Small intestine (tissue), 16 donors: ENCODE measurements around the gene AHRR. TPM values are rescaled to one million over a fixed set of nuclear protein-coding genes. Genes with fewer than 3 reads are reported as not detected.
"Not testable (repeated sequence)": the region's sequence is repeated elsewhere in the genome, so short reads cannot be mapped to it uniquely, and the experiment has no call there.

Experiments used
- DNase-seq, 2 donors: peaks; one replicate each; pipeline versions ENCODE4 v3.0.0 to v3.0.0-alpha.2; 2013
- FAIRE-seq: peaks from 2 replicates; lab custom pipeline; 2012; peaks lifted over from hg19 to GRCh38; lab: Jason Lieb, UNC
- H3K27ac ChIP-seq, 3 donors: one replicate each; pipeline ENCODE4 v1.5.1; 2013; ENCODE audit warnings: low read length in 2 of 3, mild to moderate bottlenecking in 2 of 3, control low read depth in 1 of 3, inconsistent platforms in 1 of 3, low read depth in 1 of 3, moderate library complexity in 1 of 3
- H3K27me3 ChIP-seq, 3 donors: one replicate each; pipeline ENCODE4 v1.6.1; 2013; ENCODE audit warnings: low read length in 3 of 3, inconsistent platforms in 1 of 3; ENCODE audit not compliant: control insufficient read depth in 3 of 3, insufficient read depth in 3 of 3
- H3K36me3 ChIP-seq, 3 donors: one replicate each; pipeline ENCODE4 v1.6.1; 2013; ENCODE audit warnings: low read length in 3 of 3, inconsistent platforms in 1 of 3, low read depth in 1 of 3, mild to moderate bottlenecking in 1 of 3, moderate library complexity in 1 of 3; ENCODE audit not compliant: control insufficient read depth in 3 of 3, insufficient read depth in 2 of 3
- H3K4me1 ChIP-seq, 3 donors: one replicate each; pipeline ENCODE4 v1.6.1; 2013; ENCODE audit warnings: low read length in 2 of 3, inconsistent platforms in 1 of 3, low read depth in 1 of 3, mild to moderate bottlenecking in 1 of 3, moderate library complexity in 1 of 3; ENCODE audit not compliant: control insufficient read depth in 3 of 3, insufficient read depth in 2 of 3
- H3K4me3 ChIP-seq, 3 donors: one replicate each; pipeline ENCODE4 v1.5.1; 2013; ENCODE audit warnings: low read length in 3 of 3, control low read depth in 1 of 3, inconsistent platforms in 1 of 3, low read depth in 1 of 3, mild to moderate bottlenecking in 1 of 3, moderate library complexity in 1 of 3
- H3K9me3 ChIP-seq, 2 donors: one replicate each; pipeline ENCODE4 v1.6.1; 2013; ENCODE audit warnings: low read depth in 1 of 2, low read length in 1 of 2; ENCODE audit not compliant: control insufficient read depth in 2 of 2, insufficient read depth in 1 of 2
- WGBS, 3 donors: extraction: QIAGEN DNeasy Blood & Tissue Kit; methylation state at CpG; one replicate each; pipeline ENCODE4 v1.1.7; 2013; 5-methylcytosine and 5-hydroxymethylcytosine counted together
- long read RNA-seq, 10 donors: transcript quantifications; one replicate each; lab custom pipeline, GENCODE V29; 2026
- polyA plus RNA-seq, 4 donors: library from polyadenylated mRNA; stranded (reverse) in 3 of 4; unstranded in 1 of 4; fragments of 200-250 nt in 3 of 4; fragments of 120-200 nt in 1 of 4; gene quantifications; one replicate each; pipeline versions ENCODE4 v1.2.1 to v1.2.3, GENCODE V29; 2013
- donor health status: healthy with polysubstance abuse.
- donor health status: control.
- donor health status: control.
- donor health status: Bipolar disorder and iron deficiency.
- donor health status: healthy.

Gene AHRR
- polyA plus RNA-seq: 1 to 10 TPM in 2 of 4 donors, under 1 TPM in 2; 0.22 to 2.6 (median 0.95) TPM
- long read RNA-seq, donor 1: 0 reads
- long read RNA-seq, donor 2: 0 reads
- long read RNA-seq, donor 3: 0 reads
- long read RNA-seq, donor 4: 0 reads
- long read RNA-seq, donor 5: 0 reads
- long read RNA-seq, donor 6: 0 reads
- long read RNA-seq, donor 7: 0 reads
- long read RNA-seq, donor 8: 0 reads
- long read RNA-seq, donor 9: 0 reads
- long read RNA-seq, donor 10: 0 reads

GRCh38 chr5:321230-321725 is at the start of gene AHRR:
TSS of gene AHRR (plus strand) at chr5:321714. CDS start at chr5:343903, 22,189 bp downstream.
- peaks cover 0 to 10% (median 0%) of the 10 kb centered on the region in 3 donors for H3K36me3 ChIP-seq
- H3K27ac ChIP-seq: no peak within 1 kb of the TSS
- peak; percentile 67 to 69 for DNase-seq
- H3K4me1 ChIP-seq: peaks cover 0 to 9% (median 3%) of the 10 kb centered on the region in 3 donors
- peaks cover 8 to 64% (median 24%) of the 10 kb centered on the region in 3 donors for H3K27me3 ChIP-seq
- H3K9me3 ChIP-seq: no peaks in the 10 kb centered on the region
- FAIRE-seq: no peak
- WGBS, 3 donors: 0 to 1% (median 1%) methylated on average over 25 to 51 of the region's 51 CpGs
- H3K4me3 ChIP-seq: peak within 1 kb of the TSS; percentile 25 to 54 (median 30)

GRCh38 chr5:271828-272167 is 49.7 kb upstream of the AHRR start:
- Histone ChIP-seq H3K4me3 (peak overlapping the region; percentile 50 to 99 (median 98)), H3K36me3 (peaks cover 5 to 19% (median 7%) of the 10 kb centered on the region in 3 donors), H3K27ac (peak overlapping the region; percentile 53 to 93 (median 91))
- not testable (repeated sequence) for DNase-seq, H3K27me3 ChIP-seq, FAIRE-seq, H3K4me1 ChIP-seq, H3K9me3 ChIP-seq
- 0 to 1% (median 1%) methylated on average over 19 to 41 of the region's 41 CpGs for WGBS, 3 donors

DNA sequence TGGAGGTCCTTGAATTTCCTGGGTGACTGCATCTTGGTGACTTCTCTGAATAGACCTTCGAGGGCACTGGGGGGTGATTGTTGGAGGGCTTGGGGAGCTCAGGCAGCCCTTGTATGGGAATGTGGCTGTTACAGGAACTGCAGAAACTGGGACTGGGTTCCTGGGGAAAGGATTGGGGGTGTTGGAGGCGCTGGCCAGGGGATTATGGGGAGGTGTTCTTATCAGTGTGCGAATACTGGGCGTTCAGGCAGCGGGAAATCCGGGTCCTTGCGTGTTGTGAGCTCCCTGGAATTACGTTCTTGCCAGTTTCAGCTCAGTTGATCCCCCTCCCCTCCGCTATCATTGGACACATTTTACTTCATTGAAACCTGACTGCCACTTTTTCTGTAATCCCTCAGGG is 48.4 kb upstream of the AHRR start:
- not testable (repeated sequence) for H3K9me3 ChIP-seq, H3K27me3 ChIP-seq, H3K27ac ChIP-seq, DNase-seq, FAIRE-seq, H3K4me1 ChIP-seq
- Histone ChIP-seq H3K36me3 (peaks cover 4 to 15% (median 5%) of the 10 kb centered on the region in 3 donors), H3K4me3 (peak overlapping the region in 2 of 3 donors; percentile 36 to 50)
- WGBS, 3 donors: 40 to 74% (median 48%) methylated on average over 9 of the region's 9 CpGs

DNA sequence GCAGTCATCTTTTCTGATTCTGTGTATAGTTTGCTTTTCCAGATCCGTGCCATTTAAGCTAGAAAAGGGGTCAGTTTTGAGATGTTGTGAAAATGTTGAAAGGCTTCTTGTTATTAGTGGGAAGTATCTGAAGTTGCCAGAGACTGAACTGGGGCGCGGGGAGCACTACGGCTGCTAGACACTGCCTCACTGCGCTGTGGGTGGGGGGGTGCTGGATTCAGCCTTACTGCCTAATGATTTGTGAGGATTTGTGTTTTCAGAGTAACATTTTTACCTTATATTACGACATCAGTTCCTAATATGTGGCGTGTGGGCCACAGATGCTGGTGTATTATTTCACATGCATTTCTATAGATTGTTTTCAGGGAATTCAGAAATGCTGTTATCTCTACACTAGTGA is 48.0 kb upstream of the AHRR start:
- 71 to 88% (median 84%) methylated on average over 7 of the region's 7 CpGs for WGBS, 3 donors
- H3K4me3 ChIP-seq: peak overlapping the region in 1 of 3 donors; percentile 36

DNA sequence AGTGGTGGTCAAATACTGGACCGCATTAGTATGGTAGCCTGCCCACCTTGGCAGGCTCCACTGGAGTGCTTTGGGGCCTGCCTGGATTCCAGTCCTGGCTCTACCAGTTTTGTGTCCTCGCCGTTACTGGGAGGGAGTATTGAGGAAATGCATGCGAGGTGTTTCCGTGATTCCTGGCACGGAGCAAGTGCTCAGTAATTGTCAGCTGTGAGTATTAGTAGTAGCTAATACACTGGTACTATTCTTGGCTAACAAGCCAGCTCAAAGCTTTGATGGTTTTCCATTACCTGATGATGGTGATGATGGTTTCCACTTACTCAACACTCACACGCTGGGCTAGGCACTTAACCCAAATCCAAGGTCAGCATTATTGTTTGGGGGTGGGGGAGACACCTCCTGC is 47.2 kb upstream of the AHRR start:
- FAIRE-seq, H3K4me1 ChIP-seq, H3K27me3 ChIP-seq, DNase-seq, H3K4me3 ChIP-seq, H3K9me3 ChIP-seq, H3K27ac ChIP-seq: not testable (repeated sequence)
- WGBS, 3 donors: 85 to 93% (median 85%) methylated on average over 7 of the region's 7 CpGs
- H3K36me3 ChIP-seq: peaks cover 4 to 24% (median 5%) of the 10 kb centered on the region in 3 donors

More for the DNA sequence above, 48.0 kb upstream of the AHRR start:
- H3K9me3 ChIP-seq, H3K27ac ChIP-seq, FAIRE-seq, H3K4me1 ChIP-seq, DNase-seq, H3K27me3 ChIP-seq: not testable (repeated sequence)
- H3K36me3 ChIP-seq: peaks cover 4 to 18% (median 5%) of the 10 kb centered on the region in 3 donors

GRCh38 chr5:278646-279045 is 42.9 kb upstream of the AHRR start:
- WGBS, 3 donors: 85 to 94% (median 89%) methylated on average over 8 to 9 of the region's 9 CpGs
- DNase-seq (no peak), FAIRE-seq (no peak)
- no peaks in the 10 kb centered on the region for H3K27me3 ChIP-seq
- H3K4me3 ChIP-seq: no peak overlapping the region
- peaks cover 5 to 50% (median 5%) of the 10 kb centered on the region in 3 donors for H3K36me3 ChIP-seq
- no peaks in the 10 kb centered on the region for H3K4me1 ChIP-seq
- H3K9me3 ChIP-seq: no peaks in the 10 kb centered on the region
- no peak overlapping the region for H3K27ac ChIP-seq

GRCh38 chr5:279051-279665 is 42.4 kb upstream of the AHRR start:
- not testable (repeated sequence) for H3K4me3 ChIP-seq, FAIRE-seq, H3K9me3 ChIP-seq, H3K27me3 ChIP-seq, H3K4me1 ChIP-seq, DNase-seq, H3K27ac ChIP-seq
- WGBS, 3 donors: 80 to 86% (median 85%) methylated on average over 14 of the region's 14 CpGs
- H3K36me3 ChIP-seq: peaks cover 2 to 51% (median 6%) of the 10 kb centered on the region in 3 donors

GRCh38 chr5:285991-286557 is 35.4 kb upstream of the AHRR start:
- DNase-seq (no peak), FAIRE-seq (no peak)
- no peaks in the 10 kb centered on the region for H3K4me1 ChIP-seq
- H3K27ac ChIP-seq: no peak overlapping the region
- H3K4me3 ChIP-seq: no peak overlapping the region
- H3K9me3 ChIP-seq: no peaks in the 10 kb centered on the region
- H3K27me3 ChIP-seq: no peaks in the 10 kb centered on the region
- 88 to 95% (median 89%) methylated on average over 14 of the region's 14 CpGs for WGBS, 3 donors
- H3K36me3 ChIP-seq: peaks cover 0 to 58% (median 8%) of the 10 kb centered on the region in 3 donors
